ENCODE data around the gene REL.
"Not testable (repeated sequence)": the region's sequence is repeated elsewhere in the genome, so short reads cannot be mapped to it uniquely, and the experiment has no call there.

DNA sequence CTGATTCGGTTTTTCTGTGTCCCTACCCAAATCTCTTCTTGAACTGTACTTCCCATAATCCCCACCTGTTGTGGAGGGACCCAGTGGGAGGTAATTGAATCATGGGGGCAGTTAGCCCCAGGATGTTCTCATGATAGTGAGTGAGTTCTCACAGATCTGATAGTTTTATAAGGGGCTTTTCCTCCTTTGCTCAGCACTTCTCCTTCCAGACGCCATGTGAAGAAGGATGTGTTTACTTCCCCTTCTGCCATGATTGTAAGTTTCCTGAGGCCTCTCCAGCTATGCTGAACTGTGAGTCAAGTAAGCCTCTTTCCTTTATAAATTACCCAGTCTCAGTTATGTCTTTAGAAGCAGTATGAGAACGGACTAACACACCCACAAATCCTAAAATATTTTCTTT, 16.0 kb upstream of the REL start:
- TF ChIP-seq POLR2A, EP300, POLR2AphosphoS5 (IDR thresholded peaks at IDR 0.05): not testable (repeated sequence)
- TF ChIP-seq, protein P1, sequence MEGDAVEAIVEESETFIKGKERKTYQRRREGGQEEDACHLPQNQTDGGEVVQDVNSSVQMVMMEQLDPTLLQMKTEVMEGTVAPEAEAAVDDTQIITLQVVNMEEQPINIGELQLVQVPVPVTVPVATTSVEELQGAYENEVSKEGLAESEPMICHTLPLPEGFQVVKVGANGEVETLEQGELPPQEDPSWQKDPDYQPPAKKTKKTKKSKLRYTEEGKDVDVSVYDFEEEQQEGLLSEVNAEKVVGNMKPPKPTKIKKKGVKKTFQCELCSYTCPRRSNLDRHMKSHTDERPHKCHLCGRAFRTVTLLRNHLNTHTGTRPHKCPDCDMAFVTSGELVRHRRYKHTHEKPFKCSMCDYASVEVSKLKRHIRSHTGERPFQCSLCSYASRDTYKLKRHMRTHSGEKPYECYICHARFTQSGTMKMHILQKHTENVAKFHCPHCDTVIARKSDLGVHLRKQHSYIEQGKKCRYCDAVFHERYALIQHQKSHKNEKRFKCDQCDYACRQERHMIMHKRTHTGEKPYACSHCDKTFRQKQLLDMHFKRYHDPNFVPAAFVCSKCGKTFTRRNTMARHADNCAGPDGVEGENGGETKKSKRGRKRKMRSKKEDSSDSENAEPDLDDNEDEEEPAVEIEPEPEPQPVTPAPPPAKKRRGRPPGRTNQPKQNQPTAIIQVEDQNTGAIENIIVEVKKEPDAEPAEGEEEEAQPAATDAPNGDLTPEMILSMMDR (IDR thresholded peaks at IDR 0.05): not testable (repeated sequence)
